Osteocyte (in vitro differentiated cells): Measurements from ENCODE around the gene PSD. TPM values are rescaled to one million over a fixed set of nuclear protein-coding genes. Genes with fewer than 3 reads are reported as not detected.

Source experiments
- DNase-seq: peaks from one replicate; pipeline ENCODE4 v3.0.0; 2021; ENCODE audit warnings: mixed read lengths; ENCODE audit not compliant: unreplicated experiment; ENCODE audit errors: extremely low spot score
- H3K27ac Mint-ChIP-seq: one replicate; pipeline ENCODE4 v1.8.0; 2021; ENCODE audit warnings: mild to moderate bottlenecking, mixed read lengths; ENCODE audit not compliant: unreplicated experiment
- H3K27me3 Mint-ChIP-seq: one replicate; pipeline ENCODE4 v1.8.0; 2021; ENCODE audit warnings: mixed read lengths; ENCODE audit not compliant: unreplicated experiment
- H3K36me3 Mint-ChIP-seq: one replicate; pipeline ENCODE4 v1.8.0; 2021; ENCODE audit warnings: mixed read lengths; ENCODE audit not compliant: unreplicated experiment
- H3K4me1 Mint-ChIP-seq: one replicate; pipeline ENCODE4 v1.8.0; 2021; ENCODE audit warnings: mixed read lengths; ENCODE audit not compliant: unreplicated experiment
- H3K4me3 Mint-ChIP-seq: one replicate; pipeline ENCODE4 v1.8.0; 2021; ENCODE audit warnings: mild to moderate bottlenecking, moderate library complexity, mixed read lengths; ENCODE audit not compliant: unreplicated experiment
- H3K9me3 Mint-ChIP-seq: one replicate; pipeline ENCODE4 v1.8.0; 2021; ENCODE audit warnings: mixed read lengths; ENCODE audit not compliant: unreplicated experiment
- CTCF ChIP-seq: fragments of 200-600 bp; sonication (generic); IDR thresholded peaks from 2 replicates; pipeline ENCODE4 v1.5.0; 2021; ENCODE audit warnings: antibody characterized with exemption, mild to moderate bottlenecking, moderate library complexity
- total RNA-seq: library from RNA; stranded (reverse); gene quantifications from 2 replicates; pipeline ENCODE4 v1.2.1, GENCODE V29; 2021

PSD gene
- total RNA-seq, 1 donor from 2014 or later = 1.8 TPM

GRCh38 chr10:102375250-102375649, 43.3 kb downstream of the PSD start:
- no peaks in the 10 kb centered on the region for H3K9me3 Mint-ChIP-seq
- peaks cover 47% of the 10 kb centered on the region for H3K36me3 Mint-ChIP-seq
- no peaks in the 10 kb centered on the region for H3K4me1 Mint-ChIP-seq
- no peaks in the 10 kb centered on the region for H3K27me3 Mint-ChIP-seq
- H3K27ac Mint-ChIP-seq = no peak overlapping the region
- no peak for DNase-seq
- no peak for TF ChIP-seq CTCF
- H3K4me3 Mint-ChIP-seq = no peak overlapping the region

- no peaks in the 10 kb centered on the region for H3K9me3 Mint-ChIP-seq
- H3K27ac Mint-ChIP-seq = no peak overlapping the region
- H3K27me3 Mint-ChIP-seq = no peaks in the 10 kb centered on the region
- no peaks in the 10 kb centered on the region for H3K4me1 Mint-ChIP-seq
- no peak for TF ChIP-seq CTCF
- H3K36me3 Mint-ChIP-seq = peaks cover 55% of the 10 kb centered on the region
- no peak overlapping the region for H3K4me3 Mint-ChIP-seq
- no peak for DNase-seq
Observed at GRCh38 chr10:102371295-102371694, 47.3 kb downstream of the PSD start.

- H3K36me3 Mint-ChIP-seq = peaks cover 67% of the 10 kb centered on the region
- H3K27ac Mint-ChIP-seq = no peak overlapping the region
- no peaks in the 10 kb centered on the region for H3K27me3 Mint-ChIP-seq
- no peak for TF ChIP-seq CTCF
- no peak for DNase-seq
- H3K4me1 Mint-ChIP-seq = no peaks in the 10 kb centered on the region
- H3K4me3 Mint-ChIP-seq = no peak overlapping the region
- H3K9me3 Mint-ChIP-seq = no peaks in the 10 kb centered on the region
Observed at GRCh38 chr10:102368077-102368476, 50.5 kb downstream of the PSD start.

GRCh38 chr10:102367441-102367840, 51.1 kb downstream of the PSD start:
- no peak for TF ChIP-seq CTCF
- Mint-ChIP-seq H3K4me3 (no peak overlapping the region), H3K9me3 (no peaks in the 10 kb centered on the region), H3K4me1 (no peaks in the 10 kb centered on the region), H3K27me3 (no peaks in the 10 kb centered on the region), H3K27ac (no peak overlapping the region), H3K36me3 (peaks cover 67% of the 10 kb centered on the region)
- DNase-seq = no peak

GRCh38 chr10:102358712-102359382, 59.7 kb downstream of the PSD start:
- no peak overlapping the region for H3K4me3 Mint-ChIP-seq
- no peaks in the 10 kb centered on the region for H3K27me3 Mint-ChIP-seq
- no peak for DNase-seq
- H3K4me1 Mint-ChIP-seq = no peaks in the 10 kb centered on the region
- no peak for TF ChIP-seq CTCF
- no peaks in the 10 kb centered on the region for H3K9me3 Mint-ChIP-seq
- peaks cover 58% of the 10 kb centered on the region for H3K36me3 Mint-ChIP-seq
- H3K27ac Mint-ChIP-seq = no peak overlapping the region
